Liver (tissue), 9 donors: Measurements from ENCODE around the gene CLK1. TPM values are rescaled to one million over a fixed set of nuclear protein-coding genes. Genes with fewer than 3 reads are reported as not detected.

Experiments used
- DNase-seq: peaks from one replicate; pipeline ENCODE4 v3.0.0-alpha.2; 2017; ENCODE audit warnings: low spot score
- H3K27ac ChIP-seq, 2 donors: one replicate each; pipeline ENCODE4 v1.7.0; 2013; ENCODE audit warnings: inconsistent platforms in 2 of 2, low read length in 2 of 2, control low read depth in 1 of 2, low read depth in 1 of 2, mild to moderate bottlenecking in 1 of 2
- H3K27me3 ChIP-seq, 4 donors: one replicate each; pipeline versions ENCODE4 v1.6.1 to v1.7.0; 2013; ENCODE audit warnings: low read length in 3 of 4, inconsistent platforms in 1 of 4, mild to moderate bottlenecking in 1 of 4, moderate library complexity in 1 of 4; ENCODE audit not compliant: control insufficient read depth in 4 of 4, insufficient read depth in 4 of 4
- H3K36me3 ChIP-seq, 4 donors: one replicate each; pipeline versions ENCODE4 v1.6.1 to v1.7.0; 2013; ENCODE audit warnings: low read length in 3 of 4, mild to moderate bottlenecking in 3 of 4, low read depth in 1 of 4, moderate library complexity in 1 of 4; ENCODE audit not compliant: control insufficient read depth in 4 of 4, insufficient read depth in 3 of 4
- H3K4me1 ChIP-seq, 4 donors: one replicate each; pipeline versions ENCODE4 v1.6.1 to v1.7.0; 2013; ENCODE audit warnings: low read length in 3 of 4, mild to moderate bottlenecking in 3 of 4, moderate library complexity in 1 of 4; ENCODE audit not compliant: control insufficient read depth in 4 of 4, insufficient read depth in 4 of 4
- H3K4me3 ChIP-seq, 3 donors: one replicate each; pipeline versions ENCODE4 v1.6.1 to v1.7.0; 2013; ENCODE audit warnings: low read length in 3 of 3, control low read depth in 1 of 3, low read depth in 1 of 3, mild to moderate bottlenecking in 1 of 3
- H3K9ac ChIP-seq, 2 donors: one replicate each; pipeline ENCODE4 v1.7.0; 2013; ENCODE audit warnings: low read length in 2 of 2, mild to moderate bottlenecking in 2 of 2, moderate library complexity in 2 of 2, control low read depth in 1 of 2, low read depth in 1 of 2
- H3K9me3 ChIP-seq, 4 donors: one replicate each; pipeline versions ENCODE4 v1.6.1 to v1.7.0; 2013; ENCODE audit warnings: low read length in 3 of 4; ENCODE audit not compliant: control insufficient read depth in 4 of 4
- EGR1 ChIP-seq, 2 donors: IDR thresholded peaks; 2 replicates each; pipeline ENCODE4 v1.6.1; 2016 to 2018; ENCODE audit warnings: antibody characterized with exemption in 2 of 2, low read depth in 2 of 2
- FOXA1 ChIP-seq: IDR thresholded peaks from 2 replicates; pipeline ENCODE4 v1.6.1; 2016; ENCODE audit warnings: antibody characterized with exemption
- FOXA2 ChIP-seq: IDR thresholded peaks from 2 replicates; pipeline ENCODE4 v1.6.1; 2016; ENCODE audit warnings: antibody characterized with exemption
- GABPA ChIP-seq, 2 donors: IDR thresholded peaks in 1 of 2; conservative IDR thresholded peaks in 1 of 2; 2 replicates each; pipeline ENCODE4 v1.6.1; 2016; ENCODE audit warnings: antibody characterized with exemption in 2 of 2, mild to moderate bottlenecking in 1 of 2, moderate library complexity in 1 of 2
- HNF4A ChIP-seq, 2 donors: conservative IDR thresholded peaks; 2 replicates each; pipeline ENCODE4 v1.6.1; 2016; ENCODE audit warnings: antibody characterized with exemption in 2 of 2, mild to moderate bottlenecking in 2 of 2
- HNF4G ChIP-seq: IDR thresholded peaks from 2 replicates; pipeline ENCODE4 v1.6.1; 2016; ENCODE audit warnings: antibody characterized with exemption
- JUND ChIP-seq, 2 donors: IDR thresholded peaks; 2 replicates each; pipeline ENCODE4 v1.6.1; 2016; ENCODE audit warnings: antibody characterized with exemption in 2 of 2
- MAX ChIP-seq: IDR thresholded peaks from 2 replicates; pipeline ENCODE4 v1.6.1; 2016; ENCODE audit warnings: antibody characterized with exemption
- NR2F2 ChIP-seq: IDR thresholded peaks from 2 replicates; pipeline ENCODE4 v1.6.1; 2016; ENCODE audit warnings: antibody characterized with exemption
- SP1 ChIP-seq: IDR thresholded peaks from 2 replicates; pipeline ENCODE4 v1.6.1; 2018; ENCODE audit warnings: antibody characterized with exemption, mild to moderate bottlenecking
- YY1 ChIP-seq: IDR thresholded peaks from 2 replicates; pipeline ENCODE4 v1.6.1; 2016; ENCODE audit warnings: antibody characterized with exemption, mild to moderate bottlenecking
- ZBTB33 ChIP-seq: IDR thresholded peaks from 2 replicates; pipeline ENCODE4 v1.6.1; 2016; ENCODE audit warnings: antibody characterized with exemption
- WGBS: extraction: QIAGEN DNeasy Blood & Tissue Kit; methylation state at CpG from one replicate; pipeline ENCODE4 v1.1.7; 2013; 5-methylcytosine and 5-hydroxymethylcytosine counted together
- polyA plus RNA-seq, 2 donors: library from polyadenylated mRNA; stranded (reverse) in 1 of 2; unstranded in 1 of 2; fragments of 200-250 nt in 1 of 2; fragments of >200 nt in 1 of 2; fragmentation: Nextera tagmentation in 1 of 2; extraction: Ambion mirVana in 1 of 2; gene quantifications; one replicate each; pipeline versions ENCODE4 v1.2.1 to v1.2.3, GENCODE V29; 2013 to 2015
- total RNA-seq, 2 donors: library from RNA; depleted of rRNA; stranded (reverse); fragments of >200 nt; gene quantifications; one replicate each; pipeline ENCODE4 v1.2.3, GENCODE V29; 2014
- TF ChIP-seq, protein P1 (sequence below): IDR thresholded peaks from 2 replicates; pipeline ENCODE4 v1.6.1; 2016; ENCODE audit warnings: antibody characterized with exemption, mild to moderate bottlenecking
- TF ChIP-seq, protein P2 (sequence below): IDR thresholded peaks from 2 replicates; pipeline ENCODE4 v1.6.1; 2016; ENCODE audit warnings: antibody characterized with exemption
- donor health status: healthy.
- donor health status: healthy.
- donor health status: healthy.
- donor health status: healthy.
- donor health status: healthy.

The CLK1 gene
- total and polyA plus RNA-seq, 4 donors, result 21.2 to 86.3 (median 61.8) TPM

- Histone ChIP-seq H3K9ac (no peak overlapping the region), H3K27ac (no peak overlapping the region), H3K9me3 (no peaks in the 10 kb centered on the region), H3K27me3 (no peaks in the 10 kb centered on the region), H3K4me1 (no peaks in the 10 kb centered on the region), H3K36me3 (peaks cover 0 to 5% (median 2%) of the 10 kb centered on the region in 4 donors), H3K4me3 (no peak overlapping the region)
- TF ChIP-seq, protein P1, sequence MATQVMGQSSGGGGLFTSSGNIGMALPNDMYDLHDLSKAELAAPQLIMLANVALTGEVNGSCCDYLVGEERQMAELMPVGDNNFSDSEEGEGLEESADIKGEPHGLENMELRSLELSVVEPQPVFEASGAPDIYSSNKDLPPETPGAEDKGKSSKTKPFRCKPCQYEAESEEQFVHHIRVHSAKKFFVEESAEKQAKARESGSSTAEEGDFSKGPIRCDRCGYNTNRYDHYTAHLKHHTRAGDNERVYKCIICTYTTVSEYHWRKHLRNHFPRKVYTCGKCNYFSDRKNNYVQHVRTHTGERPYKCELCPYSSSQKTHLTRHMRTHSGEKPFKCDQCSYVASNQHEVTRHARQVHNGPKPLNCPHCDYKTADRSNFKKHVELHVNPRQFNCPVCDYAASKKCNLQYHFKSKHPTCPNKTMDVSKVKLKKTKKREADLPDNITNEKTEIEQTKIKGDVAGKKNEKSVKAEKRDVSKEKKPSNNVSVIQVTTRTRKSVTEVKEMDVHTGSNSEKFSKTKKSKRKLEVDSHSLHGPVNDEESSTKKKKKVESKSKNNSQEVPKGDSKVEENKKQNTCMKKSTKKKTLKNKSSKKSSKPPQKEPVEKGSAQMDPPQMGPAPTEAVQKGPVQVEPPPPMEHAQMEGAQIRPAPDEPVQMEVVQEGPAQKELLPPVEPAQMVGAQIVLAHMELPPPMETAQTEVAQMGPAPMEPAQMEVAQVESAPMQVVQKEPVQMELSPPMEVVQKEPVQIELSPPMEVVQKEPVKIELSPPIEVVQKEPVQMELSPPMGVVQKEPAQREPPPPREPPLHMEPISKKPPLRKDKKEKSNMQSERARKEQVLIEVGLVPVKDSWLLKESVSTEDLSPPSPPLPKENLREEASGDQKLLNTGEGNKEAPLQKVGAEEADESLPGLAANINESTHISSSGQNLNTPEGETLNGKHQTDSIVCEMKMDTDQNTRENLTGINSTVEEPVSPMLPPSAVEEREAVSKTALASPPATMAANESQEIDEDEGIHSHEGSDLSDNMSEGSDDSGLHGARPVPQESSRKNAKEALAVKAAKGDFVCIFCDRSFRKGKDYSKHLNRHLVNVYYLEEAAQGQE, result no peak
- TF ChIP-seq FOXA1 (no peak), MAX (no peak), HNF4A (conservative IDR thresholded peaks at IDR 0.05) (no peak), YY1 (no peak), NR2F2 (no peak), ZBTB33 (no peak), FOXA2 (no peak), GABPA (IDR thresholded peaks at IDR 0.05 in 1 of 2, conservative IDR thresholded peaks at IDR 0.05 in 1 of 2) (no peak)
- TF ChIP-seq, protein P2, sequence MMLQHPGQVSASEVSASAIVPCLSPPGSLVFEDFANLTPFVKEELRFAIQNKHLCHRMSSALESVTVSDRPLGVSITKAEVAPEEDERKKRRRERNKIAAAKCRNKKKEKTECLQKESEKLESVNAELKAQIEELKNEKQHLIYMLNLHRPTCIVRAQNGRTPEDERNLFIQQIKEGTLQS, result no peak
- over 99% methylated on average over 2 of the region's 2 CpGs for WGBS
- DNase-seq, result no peak
Measured at GRCh38 chr2:200829258-200829655, 35.2 kb downstream of the CLK1 start.

DNA sequence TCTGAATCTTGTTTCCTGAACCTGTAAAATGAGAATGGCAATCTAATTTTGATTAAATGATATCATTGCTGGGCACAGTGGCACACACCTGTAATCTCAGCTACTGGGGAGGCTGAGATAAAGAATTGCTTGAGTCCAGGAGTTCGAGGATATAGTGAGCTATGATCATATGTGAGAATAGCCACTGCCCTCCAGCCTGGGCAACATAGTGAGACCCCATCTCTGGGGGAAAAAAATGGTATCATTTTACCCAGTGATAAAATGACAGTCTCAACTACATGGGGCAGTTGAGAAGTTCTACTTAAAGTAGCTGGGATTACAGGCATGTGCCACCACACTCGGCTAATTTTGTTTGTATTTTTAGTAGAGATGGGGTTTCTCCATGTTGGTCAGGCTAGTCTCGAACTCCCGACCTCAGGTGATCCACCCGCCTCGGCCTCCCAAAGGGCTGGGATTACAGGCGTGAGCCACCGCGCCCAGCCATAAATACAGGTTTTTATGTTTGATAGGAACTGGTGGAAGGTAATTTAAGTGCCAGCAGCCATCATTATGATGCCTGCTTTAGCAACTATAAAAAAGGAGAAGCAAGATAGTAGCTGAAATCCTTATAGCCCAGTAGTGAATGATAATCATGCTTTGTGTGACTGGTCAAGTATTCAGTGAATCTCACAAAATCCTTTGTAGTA lies 35.7 kb downstream of the CLK1 start:
- no peak for DNase-seq
- H3K4me1 ChIP-seq, result no peaks in the 10 kb centered on the region
- no peaks in the 10 kb centered on the region for H3K27me3 ChIP-seq
- H3K36me3 ChIP-seq, result peaks cover 0 to 7% (median 2%) of the 10 kb centered on the region in 4 donors
- TF ChIP-seq HNF4G (no peak), JUND (IDR thresholded peaks at IDR 0.05) (no peak), EGR1 (IDR thresholded peaks at IDR 0.05; ENCODE audit: low read depth in 2 of 2) (no peak), GABPA (IDR thresholded peaks at IDR 0.05 in 1 of 2, conservative IDR thresholded peaks at IDR 0.05 in 1 of 2) (no peak), SP1 (no peak), FOXA1 (no peak), YY1 (no peak)
- no peak overlapping the region for H3K4me3 ChIP-seq
- H3K27ac ChIP-seq, result no peak overlapping the region
- no peaks in the 10 kb centered on the region for H3K9me3 ChIP-seq
- no peak overlapping the region for H3K9ac ChIP-seq
- WGBS, result 90% methylated on average over 9 of the region's 9 CpGs
